ENCODE results near the gene GALNT10. TPM values are rescaled to one million over a fixed set of nuclear protein-coding genes. Genes with fewer than 3 reads are reported as not detected.

The GALNT10 gene
- total RNA-seq, 1 donor from 2014 or later = 4.8 TPM

GRCh38 chr5:154278908-154279307 lies 88.4 kb downstream of the GALNT10 start:
- H3K9me3 Mint-ChIP-seq (ENCODE audit: unreplicated experiment) = no peaks in the 10 kb centered on the region
- no peak overlapping the region for H3K27ac Mint-ChIP-seq (ENCODE audit: unreplicated experiment)
- no peak overlapping the region for H3K4me3 Mint-ChIP-seq (ENCODE audit: unreplicated experiment)
- no peak for TF ChIP-seq CTCF (IDR thresholded peaks at IDR 0.05; ENCODE audit: partially characterized antibody, unreplicated experiment)
- no peaks in the 10 kb centered on the region for H3K36me3 Mint-ChIP-seq (ENCODE audit: unreplicated experiment)
- no peak for DNase-seq
- no peaks in the 10 kb centered on the region for H3K4me1 Mint-ChIP-seq (ENCODE audit: low read depth, unreplicated experiment)
- no peaks in the 10 kb centered on the region for H3K27me3 Mint-ChIP-seq (ENCODE audit: unreplicated experiment)

GRCh38 chr5:154284433-154284832 lies 93.9 kb downstream of the GALNT10 start:
- Mint-ChIP-seq H3K27ac (ENCODE audit: unreplicated experiment) (no peak overlapping the region), H3K36me3 (ENCODE audit: unreplicated experiment) (no peaks in the 10 kb centered on the region), H3K4me3 (ENCODE audit: unreplicated experiment) (no peak overlapping the region), H3K4me1 (ENCODE audit: low read depth, unreplicated experiment) (peaks cover 11% of the 10 kb centered on the region), H3K27me3 (ENCODE audit: unreplicated experiment) (peaks cover 1% of the 10 kb centered on the region), H3K9me3 (ENCODE audit: unreplicated experiment) (no peaks in the 10 kb centered on the region)
- no peak for TF ChIP-seq CTCF (IDR thresholded peaks at IDR 0.05; ENCODE audit: partially characterized antibody, unreplicated experiment)
- DNase-seq = no peak

GRCh38 chr5:154285661-154286408 lies 95.3 kb downstream of the GALNT10 start:
- peaks cover 1% of the 10 kb centered on the region for H3K27me3 Mint-ChIP-seq (ENCODE audit: unreplicated experiment)

GRCh38 chr5:154286557-154286956 lies 96.0 kb downstream of the GALNT10 start:
- TF ChIP-seq CTCF (IDR thresholded peaks at IDR 0.05; ENCODE audit: partially characterized antibody, unreplicated experiment) = no peak
- DNase-seq = no peak
- Mint-ChIP-seq H3K27me3 (ENCODE audit: unreplicated experiment) (peaks cover 1% of the 10 kb centered on the region), H3K4me3 (ENCODE audit: unreplicated experiment) (no peak overlapping the region), H3K36me3 (ENCODE audit: unreplicated experiment) (no peaks in the 10 kb centered on the region), H3K27ac (ENCODE audit: unreplicated experiment) (no peak overlapping the region), H3K4me1 (ENCODE audit: low read depth, unreplicated experiment) (peaks cover 11% of the 10 kb centered on the region), H3K9me3 (ENCODE audit: unreplicated experiment) (no peaks in the 10 kb centered on the region)

More at GRCh38 chr5:154285661-154286408, 95.3 kb downstream of the GALNT10 start:
- no peak overlapping the region for H3K4me3 Mint-ChIP-seq (ENCODE audit: unreplicated experiment)
- no peak for DNase-seq
- no peak for TF ChIP-seq CTCF (IDR thresholded peaks at IDR 0.05; ENCODE audit: partially characterized antibody, unreplicated experiment)
- H3K9me3 Mint-ChIP-seq (ENCODE audit: unreplicated experiment) = no peaks in the 10 kb centered on the region
- no peaks in the 10 kb centered on the region for H3K36me3 Mint-ChIP-seq (ENCODE audit: unreplicated experiment)
- peaks cover 11% of the 10 kb centered on the region for H3K4me1 Mint-ChIP-seq (ENCODE audit: low read depth, unreplicated experiment)
- no peak overlapping the region for H3K27ac Mint-ChIP-seq (ENCODE audit: unreplicated experiment)

- DNase-seq = no peak
- no peak for TF ChIP-seq CTCF (IDR thresholded peaks at IDR 0.05; ENCODE audit: partially characterized antibody, unreplicated experiment)
- Mint-ChIP-seq H3K36me3 (ENCODE audit: unreplicated experiment) (no peaks in the 10 kb centered on the region), H3K4me1 (ENCODE audit: low read depth, unreplicated experiment) (peaks cover 11% of the 10 kb centered on the region), H3K4me3 (ENCODE audit: unreplicated experiment) (no peak overlapping the region), H3K27ac (ENCODE audit: unreplicated experiment) (no peak overlapping the region), H3K27me3 (ENCODE audit: unreplicated experiment) (peaks cover 1% of the 10 kb centered on the region), H3K9me3 (ENCODE audit: unreplicated experiment) (no peaks in the 10 kb centered on the region)
Observed at GRCh38 chr5:154287136-154287535, 96.6 kb downstream of the GALNT10 start.
